Kidney tubule cell (primary cell): ENCODE data around the gene FAM32A.
"Not testable (repeated sequence)": the region's sequence is repeated elsewhere in the genome, so short reads cannot be mapped to it uniquely, and the experiment has no call there.

Experiments
- DNase-seq: peaks from one replicate; pipeline ENCODE4 v3.0.0-alpha.2; 2018; ENCODE audit warnings: low spot score

Gene FAM32A

GRCh38 chr19:16164222-16164890 lies 20.9 kb upstream of the FAM32A start:
- DNase-seq, result no peak

- DNase-seq, result no peak
Observed at GRCh38 chr19:16166417-16166816, 18.8 kb upstream of the FAM32A start.

GRCh38 chr19:16167055-16167454 lies 18.2 kb upstream of the FAM32A start:
- no peak for DNase-seq

GRCh38 chr19:16168465-16169081 lies 16.6 kb upstream of the FAM32A start:
- DNase-seq, result no peak

- DNase-seq, result no peak
Observed at GRCh38 chr19:16170134-16170533, 15.1 kb upstream of the FAM32A start.

- no peak for DNase-seq
Observed at GRCh38 chr19:16175954-16176353, 9.3 kb upstream of the FAM32A start.

GRCh38 chr19:16178866-16179265 lies 6.3 kb upstream of the FAM32A start:
- not testable (repeated sequence) for DNase-seq

- DNase-seq, result peak; percentile 67
Observed at GRCh38 chr19:16180611-16181010, 4.6 kb upstream of the FAM32A start.

GRCh38 chr19:16184665-16185122 lies 516 bp upstream of the FAM32A start:
- no peak for DNase-seq

GRCh38 chr19:16185768-16186123 lies 536 bp downstream of the FAM32A start:
- DNase-seq, result peak; percentile 51

GRCh38 chr19:16188521-16188920 lies 3.3 kb downstream of the FAM32A start:
- DNase-seq, result no peak

GRCh38 chr19:16190198-16190597 lies 5.0 kb downstream of the FAM32A start:
- no peak for DNase-seq

GRCh38 chr19:16190736-16191135 lies 5.5 kb downstream of the FAM32A start:
- DNase-seq, result no peak

GRCh38 chr19:16191216-16191908 lies 6.2 kb downstream of the FAM32A start:
- no peak for DNase-seq

- no peak for DNase-seq
Observed at GRCh38 chr19:16193466-16193865, 8.3 kb downstream of the FAM32A start.

GRCh38 chr19:16197188-16197621 lies 12.0 kb downstream of the FAM32A start:
- DNase-seq, result peak; percentile 68

GRCh38 chr19:16197622-16198369 lies 12.6 kb downstream of the FAM32A start, which contains the start of gene AP1M1:
TSS of gene AP1M1 (plus strand) at chr19:16197911. CDS start at chr19:16198027, 116 bp downstream.
- peak; percentile 98 for DNase-seq

- no peak for DNase-seq
Observed at GRCh38 chr19:16198370-16198651, 13.1 kb downstream of the FAM32A start.

GRCh38 chr19:16199275-16199932 lies 14.2 kb downstream of the FAM32A start:
- no peak for DNase-seq

GRCh38 chr19:16200038-16201010 lies 15.1 kb downstream of the FAM32A start:
- peak; percentile 10 for DNase-seq

GRCh38 chr19:16201011-16201391 lies 15.8 kb downstream of the FAM32A start:
- no peak for DNase-seq
